Right ventricle myocardium superior (tissue), 1 donor: ENCODE results near the gene RNF14. TPM values are rescaled to one million over a fixed set of nuclear protein-coding genes. Genes with fewer than 3 reads are reported as not detected.

Experiments
- ATAC-seq: fragments of 200-7000 bp; cut with Tn5 transposase; one replicate; pipeline ENCODE4 v1.9.1; 2020; ENCODE audit warnings: mild to moderate bottlenecking; ENCODE audit not compliant: poor library complexity
- DNase-seq: peaks from one replicate; pipeline ENCODE4 v3.0.0-alpha.2; 2020
- intact Hi-C: fragments of 100-400 bp; cut with DNase I; formaldehyde crosslinking; loops from one replicate; pipeline ENCODE4 v1.11.2; 2022
- total RNA-seq: library from RNA; stranded (reverse); fragmentation: NEBNext Ultra II Directional; extraction: Animal tissue kit (Norgen Biotek cat#: 25700); gene quantifications from one replicate; pipeline ENCODE4 v1.2.1, GENCODE V29; 2021
- donor health status: DM: no; HTN: yes; CAD: no; lungs with severe emphysema.

RNF14 gene
- total RNA-seq, 1 donor from 2014 or later = 104 TPM

DNA sequence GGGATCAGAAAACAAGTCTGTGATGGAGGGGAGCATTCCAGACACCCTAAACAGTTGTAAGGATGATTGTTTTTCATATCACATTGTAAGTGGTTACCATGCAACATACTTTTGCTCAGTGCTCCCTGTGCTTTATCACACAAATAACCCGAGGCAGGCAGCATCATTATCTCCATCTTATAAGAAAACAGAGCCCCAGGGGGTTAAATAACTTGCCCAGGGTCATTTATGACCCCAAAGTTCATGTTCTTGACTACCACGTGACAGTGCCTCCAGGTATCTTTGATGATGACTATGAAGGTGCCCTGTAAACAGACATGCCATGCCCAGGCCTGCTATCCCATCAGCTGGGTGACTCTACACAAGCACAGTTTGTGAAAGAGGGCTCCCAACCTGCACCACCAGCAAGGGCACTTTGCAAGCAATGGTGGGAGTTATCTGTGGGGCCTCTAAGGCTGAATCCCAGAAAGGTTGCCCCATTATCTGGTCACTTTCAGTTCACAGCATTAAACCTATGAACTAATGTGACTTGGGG is 34.4 kb downstream of the RNF14 start:
- intact Hi-C loops = loop anchor here (10.0 kb wide), 1 partner anchor 561 kb away; no protein-coding TSS in a partner anchor
- no peak for ATAC-seq
- no peak for DNase-seq

- intact Hi-C loops = loop anchor here (10.0 kb wide), 1 partner anchor 558 kb away; no protein-coding TSS in a partner anchor
- no peak for DNase-seq
- no peak for ATAC-seq
Observed at GRCh38 chr5:142006363-142007236, 37.7 kb downstream of the RNF14 start.

- DNase-seq = no peak
- intact Hi-C loops = loop anchor here (10.0 kb wide), 1 partner anchor 558 kb away; no protein-coding TSS in a partner anchor
- no peak for ATAC-seq
Observed at GRCh38 chr5:142007237-142007544, 38.3 kb downstream of the RNF14 start.

GRCh38 chr5:142008813-142009212 is 39.9 kb downstream of the RNF14 start:
- intact Hi-C loops = loop anchor here (10.0 kb wide), 1 partner anchor 556 kb away; no protein-coding TSS in a partner anchor
- ATAC-seq = no peak
- no peak for DNase-seq

- no peak for ATAC-seq
- intact Hi-C loops = loop anchor here (5.0 to 10.0 kb wide), 3 partner anchors 97 to 555 kb away; partner anchors contain the start of gene NDFIP1
- DNase-seq = no peak
Observed at GRCh38 chr5:142009886-142010285, 41.0 kb downstream of the RNF14 start.

DNA sequence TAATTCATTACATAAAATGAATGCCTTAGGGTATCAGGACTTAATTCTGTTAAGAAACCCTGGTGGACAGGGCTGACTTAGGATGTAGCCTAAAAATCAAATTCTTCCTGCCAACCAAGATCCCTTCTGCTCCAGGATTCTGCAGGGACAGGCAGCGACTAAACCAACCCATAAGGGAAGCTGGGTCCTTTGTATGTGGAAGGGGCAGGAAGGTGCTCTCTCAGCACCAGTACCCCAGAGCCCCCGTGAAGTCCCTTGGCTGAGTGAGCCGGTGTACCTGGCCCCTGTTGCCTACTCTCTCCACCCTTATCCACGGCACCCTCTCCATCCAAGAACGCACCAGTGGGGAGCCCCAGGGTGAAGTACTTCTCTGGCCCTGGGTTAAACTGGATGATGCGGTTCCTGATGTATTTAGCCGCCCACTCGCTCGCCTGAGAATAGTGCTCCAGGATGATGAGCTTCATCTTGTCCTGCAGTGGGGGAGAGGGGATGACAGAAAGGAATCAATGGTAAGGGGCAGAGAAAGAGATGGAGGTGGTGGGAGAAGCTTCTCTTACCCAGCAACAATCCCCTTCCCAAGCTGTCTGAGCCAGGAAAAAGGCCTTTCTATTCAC is 42.8 kb downstream of the RNF14 start:
- intact Hi-C loops = loop anchor here (5.0 kb wide), 2 partner anchors 96 to 131 kb away; partner anchors contain the start of gene NDFIP1
- ATAC-seq = no peak
- DNase-seq = no peak

DNA sequence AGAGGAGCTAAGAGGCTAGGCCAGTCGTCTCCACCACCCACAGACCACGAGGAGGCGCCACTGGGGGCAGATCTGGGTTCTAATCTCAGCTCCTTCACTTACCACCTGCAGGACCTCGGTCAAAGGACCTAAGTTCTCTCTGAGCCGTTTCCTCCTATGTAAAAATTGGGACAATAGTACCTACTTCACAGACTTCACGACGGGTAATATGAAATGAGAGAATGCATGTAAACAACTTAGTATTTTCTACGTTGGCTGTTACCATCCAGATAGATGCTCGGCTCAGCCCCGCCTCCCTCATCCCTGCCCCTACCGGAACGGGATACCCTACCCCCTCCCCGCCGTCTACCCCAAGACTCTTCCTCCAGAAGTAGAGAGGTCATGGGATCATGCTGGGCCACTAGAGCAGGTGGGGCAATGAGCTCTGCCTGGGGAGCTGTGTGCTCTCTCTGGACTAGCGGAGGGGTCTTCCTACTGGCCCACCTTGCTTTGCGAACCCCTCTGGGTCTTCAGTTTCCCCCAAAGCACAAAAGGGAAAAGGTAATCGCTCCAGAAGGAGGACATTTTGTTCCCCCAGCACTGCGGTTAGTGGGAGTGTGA is 43.4 kb downstream of the RNF14 start:
- intact Hi-C loops = loop anchor here (5.0 kb wide), 2 partner anchors 95 to 130 kb away; partner anchors contain the start of gene NDFIP1
- peak; percentile 49 for ATAC-seq
- peak; percentile 75 for DNase-seq

DNA sequence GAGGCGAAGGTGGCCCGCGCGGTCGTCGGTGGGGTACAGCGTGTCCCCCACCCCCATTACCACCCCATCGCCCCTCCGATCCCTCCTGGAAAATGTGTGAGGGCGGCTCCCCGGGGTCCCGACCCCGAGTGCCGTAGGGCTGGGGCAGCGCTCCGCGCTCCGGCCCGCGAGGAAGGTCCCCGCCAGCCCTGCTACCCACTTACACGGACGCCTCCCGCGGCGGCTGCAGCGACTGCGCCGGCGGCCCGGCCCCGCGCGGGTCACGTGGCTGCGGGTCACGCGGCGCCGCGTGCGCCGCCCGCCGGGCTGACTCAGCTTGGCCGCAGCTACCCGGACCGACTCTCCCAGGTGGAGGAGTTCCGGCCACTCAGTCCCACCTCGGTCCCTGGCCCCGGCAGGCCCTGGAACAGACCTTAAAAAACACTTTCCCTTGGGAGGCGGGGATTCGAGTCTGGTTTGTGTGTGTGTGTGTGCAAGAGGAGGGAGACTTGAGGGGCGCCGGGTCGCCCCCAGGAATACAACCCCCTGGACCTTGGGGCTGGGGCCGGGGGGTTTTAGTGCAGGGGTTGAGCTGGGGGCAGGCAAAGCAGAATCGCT is 44.0 kb downstream of the RNF14 start, which contains the start of gene GNPDA1:
GNPDA1 (minus strand) TSS at position 236 of the 597 bp plus-strand sequence. CDS start 992 bp downstream, outside the sequence.
- ATAC-seq (peak; percentile 95), DNase-seq (peak; percentile 91)
- intact Hi-C loops = loop anchor here (5.0 kb wide), 2 partner anchors 94 to 129 kb away; partner anchors contain the start of gene NDFIP1

DNA sequence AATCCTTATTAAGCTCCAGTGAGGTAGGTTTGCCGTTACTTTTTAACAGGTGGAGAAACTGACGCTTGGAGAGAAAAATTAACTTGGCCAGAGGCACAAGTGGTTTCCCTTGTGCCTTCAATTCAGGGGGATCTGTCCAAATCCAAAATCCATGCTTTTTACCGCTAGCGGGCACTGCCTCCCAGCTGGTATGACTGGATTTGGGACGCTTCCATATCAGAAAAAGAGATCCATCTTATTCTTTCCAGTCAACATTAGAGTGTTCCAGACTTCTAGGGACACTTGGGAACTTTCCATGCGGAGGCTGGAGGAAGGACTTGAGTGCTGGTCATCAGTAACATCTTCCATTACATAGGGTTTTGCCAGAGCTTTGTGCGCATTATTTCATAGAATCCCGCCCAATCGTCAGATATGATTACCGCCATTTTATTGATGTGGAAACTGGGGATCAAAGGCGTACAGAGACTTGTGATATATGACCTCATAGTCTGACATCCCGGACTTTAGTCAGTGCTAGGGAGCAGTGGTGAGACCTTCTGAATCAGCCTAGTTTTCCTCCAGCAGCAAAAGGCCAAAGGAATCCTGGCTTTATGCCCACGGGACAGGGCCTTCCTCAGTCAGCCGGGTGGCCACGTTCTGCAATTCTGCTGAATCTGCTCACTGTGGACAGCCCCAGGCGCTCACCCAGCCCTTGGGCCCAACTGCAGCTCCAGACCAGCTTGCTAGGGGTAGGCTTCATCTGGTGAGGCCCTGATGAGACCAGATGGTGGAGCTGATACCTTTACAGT is 45.0 kb downstream of the RNF14 start:
- intact Hi-C loops = loop anchor here (5.0 kb wide), 2 partner anchors 93 to 128 kb away; partner anchors contain the start of gene NDFIP1
- ATAC-seq (peak; percentile 33), DNase-seq (peak; percentile 73)

DNA sequence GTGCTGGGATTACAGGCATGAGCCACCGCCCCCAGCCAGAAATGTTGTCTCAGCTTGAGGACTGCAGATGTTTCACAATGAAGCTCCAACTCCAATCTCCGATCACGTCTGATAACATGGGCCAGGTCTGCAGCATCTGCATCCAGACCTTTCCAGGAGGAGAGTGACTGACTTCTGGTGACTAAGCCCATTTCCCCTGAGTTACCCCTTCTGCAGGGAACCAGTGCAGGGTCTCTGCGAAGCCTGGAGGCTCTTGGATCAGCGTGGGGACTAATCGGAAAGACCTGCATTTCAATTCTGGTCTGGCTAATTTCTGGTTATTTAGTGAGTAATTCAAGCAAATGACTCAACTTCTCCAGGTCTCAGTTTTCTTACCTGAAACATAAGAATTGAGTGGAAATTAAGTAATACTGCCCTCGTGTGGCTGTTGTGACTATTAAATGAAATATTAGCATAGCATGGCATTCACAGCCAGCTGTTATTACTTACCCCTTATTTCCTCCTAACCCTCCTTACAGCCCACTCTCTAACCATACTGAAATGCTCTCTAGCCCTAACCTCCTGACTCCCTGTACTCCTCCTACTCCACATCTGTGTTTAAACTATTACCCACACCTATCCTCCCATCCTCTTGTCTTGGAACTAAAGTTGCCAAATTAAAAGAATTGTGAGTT is 46.1 kb downstream of the RNF14 start:
- ATAC-seq (no peak), DNase-seq (no peak)
- intact Hi-C loops = loop anchor here (5.0 kb wide), 2 partner anchors 92 to 127 kb away; partner anchors contain the start of gene NDFIP1

GRCh38 chr5:142015781-142016533 is 47.1 kb downstream of the RNF14 start:
- ATAC-seq (peak; percentile 3), DNase-seq (no peak)
- intact Hi-C loops = no loop called here

- ATAC-seq = no peak
- intact Hi-C loops = no loop called here
- no peak for DNase-seq
Observed at GRCh38 chr5:142016556-142016955, 47.7 kb downstream of the RNF14 start.

GRCh38 chr5:142017832-142018427 is 49.0 kb downstream of the RNF14 start:
- ATAC-seq = no peak
- DNase-seq = no peak
- intact Hi-C loops = no loop called here

DNA sequence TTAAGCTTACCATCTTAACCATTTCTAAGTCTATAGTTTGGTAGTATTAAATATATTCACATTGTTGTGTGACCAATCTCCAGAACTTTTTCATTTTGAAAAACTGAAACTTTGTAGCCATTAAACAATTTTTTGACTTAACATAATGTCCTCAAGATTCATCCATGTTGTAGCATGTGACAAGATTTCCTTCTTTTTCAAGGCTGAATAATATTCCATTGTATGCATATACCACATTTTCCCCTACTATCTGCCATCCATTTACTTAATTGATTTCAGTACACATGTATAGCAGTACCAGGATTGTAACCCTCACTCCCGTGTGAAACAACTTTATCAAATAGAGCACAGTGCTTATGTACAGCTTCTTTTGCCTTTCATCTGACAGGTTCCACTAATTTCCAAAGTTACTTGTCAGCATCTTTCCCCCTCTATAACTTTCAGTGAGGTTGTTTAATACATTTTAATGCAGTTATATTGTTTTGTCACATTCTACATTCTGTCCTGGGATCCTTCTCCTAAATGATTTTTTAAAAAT is 51.3 kb downstream of the RNF14 start:
- DNase-seq (no peak), ATAC-seq (no peak)

GRCh38 chr5:142023836-142024235 is 54.9 kb downstream of the RNF14 start:
- ATAC-seq (no peak), DNase-seq (no peak)
- intact Hi-C loops = no loop called here

More for the DNA sequence above, 51.3 kb downstream of the RNF14 start:
- intact Hi-C loops = no loop called here
